ENCODE measurements around the gene TLR6.

TLR6 gene

DNA sequence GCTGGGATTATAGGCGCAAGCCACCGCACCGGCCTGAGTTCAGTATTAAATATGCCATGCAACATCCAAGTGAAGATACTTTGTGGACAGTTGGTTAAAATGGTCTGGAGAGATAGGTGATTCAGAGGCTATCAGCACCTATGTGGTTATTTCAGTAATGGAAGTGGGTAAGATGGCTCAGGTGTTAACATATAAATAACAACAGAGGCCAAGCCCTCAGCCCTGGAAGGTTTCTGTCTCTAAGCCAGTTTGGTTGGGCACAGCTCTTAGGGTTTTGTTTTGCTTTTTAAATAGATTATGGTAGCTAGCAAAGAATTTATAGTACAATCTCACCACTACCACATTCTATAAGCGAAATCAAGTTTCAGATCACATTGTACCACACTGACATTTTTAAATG is 27.6 kb upstream of the TLR6 start:
- DNase-seq = no peak
- no peak for TF ChIP-seq POLR2A (IDR thresholded peaks at IDR 0.05; ENCODE audit: low read length)
- no peak for TF ChIP-seq GATA1 (IDR thresholded peaks at IDR 0.05; ENCODE audit: low read depth, low read length)

DNA sequence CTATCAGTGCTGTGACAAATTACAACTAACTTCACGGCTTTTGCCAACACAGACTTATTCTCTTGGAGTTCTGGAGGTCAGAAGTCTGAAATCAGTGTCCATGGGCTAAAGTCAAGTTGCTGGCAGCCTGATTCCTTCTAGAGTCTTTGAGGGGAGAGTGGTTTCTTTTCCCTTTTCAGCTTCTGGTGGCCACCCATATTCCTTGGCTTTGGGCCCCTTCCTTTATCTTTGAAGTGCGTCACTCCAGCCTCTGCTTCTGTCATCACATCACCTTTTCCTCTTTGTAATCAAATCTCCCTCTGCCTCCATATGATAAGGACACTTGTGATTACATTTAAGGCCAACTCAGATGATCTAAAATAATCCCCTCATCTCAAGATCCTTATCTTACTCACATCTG is 20.0 kb upstream of the TLR6 start:
- no peak for DNase-seq
- no peak for TF ChIP-seq GATA1 (IDR thresholded peaks at IDR 0.05; ENCODE audit: low read depth, low read length)
- no peak for TF ChIP-seq POLR2A (IDR thresholded peaks at IDR 0.05; ENCODE audit: low read length)

DNA sequence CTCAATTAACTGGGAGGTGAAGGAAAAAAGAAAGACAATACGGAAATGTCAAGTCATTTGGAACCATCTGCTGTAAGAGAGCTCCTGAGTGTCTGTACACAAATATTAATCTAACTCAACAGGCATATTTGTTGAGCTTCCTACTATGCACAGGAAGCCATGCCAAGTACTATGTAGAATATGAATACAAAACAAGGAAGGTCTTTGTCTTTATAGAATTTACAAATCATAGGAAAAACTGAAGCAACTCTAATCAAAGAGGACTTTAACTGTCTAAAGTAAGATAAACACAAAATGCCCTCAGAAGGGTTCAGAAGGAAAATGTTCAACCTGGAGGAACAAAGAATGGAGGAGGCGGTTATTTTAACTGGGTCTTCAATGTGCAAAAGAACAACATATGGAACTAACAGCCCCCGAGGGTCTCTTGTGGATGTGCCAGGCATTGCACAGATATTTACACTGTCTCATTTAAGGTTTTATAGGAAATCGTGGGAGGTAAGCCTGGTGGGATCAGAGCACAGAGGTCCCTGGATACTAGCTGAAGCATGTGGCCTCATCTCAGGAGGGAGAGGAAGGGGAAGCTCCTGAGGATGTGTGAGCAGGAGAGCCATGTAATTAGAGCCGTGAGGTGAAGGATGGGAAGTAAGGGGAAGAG is 16.8 kb upstream of the TLR6 start:
- no peak for TF ChIP-seq GATA1 (IDR thresholded peaks at IDR 0.05; ENCODE audit: low read depth, low read length)
- TF ChIP-seq POLR2A (IDR thresholded peaks at IDR 0.05; ENCODE audit: low read length) = no peak
- no peak for DNase-seq

DNA sequence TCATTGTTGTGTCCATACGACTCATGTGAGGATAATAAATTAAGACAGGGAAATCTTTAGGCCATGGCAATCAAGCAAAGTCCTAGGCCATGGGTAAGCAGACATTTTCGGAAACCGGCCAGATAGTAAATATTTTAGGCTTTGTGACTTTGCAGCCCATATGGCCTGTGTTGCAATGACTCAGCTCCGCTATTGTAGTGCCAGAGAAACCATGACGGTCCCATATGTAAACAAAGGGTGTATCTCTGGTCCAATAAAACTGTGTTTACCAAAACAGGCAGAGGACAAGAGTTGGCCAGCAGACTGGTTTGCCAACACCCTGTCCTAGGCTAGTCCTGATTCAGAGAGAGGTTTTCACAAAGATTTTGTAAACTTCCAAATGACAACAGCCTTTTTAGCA is 16.0 kb upstream of the TLR6 start:
- no peak for DNase-seq
- TF ChIP-seq POLR2A (IDR thresholded peaks at IDR 0.05; ENCODE audit: low read length) (no peak), GATA1 (IDR thresholded peaks at IDR 0.05; ENCODE audit: low read depth, low read length) (no peak)

DNA sequence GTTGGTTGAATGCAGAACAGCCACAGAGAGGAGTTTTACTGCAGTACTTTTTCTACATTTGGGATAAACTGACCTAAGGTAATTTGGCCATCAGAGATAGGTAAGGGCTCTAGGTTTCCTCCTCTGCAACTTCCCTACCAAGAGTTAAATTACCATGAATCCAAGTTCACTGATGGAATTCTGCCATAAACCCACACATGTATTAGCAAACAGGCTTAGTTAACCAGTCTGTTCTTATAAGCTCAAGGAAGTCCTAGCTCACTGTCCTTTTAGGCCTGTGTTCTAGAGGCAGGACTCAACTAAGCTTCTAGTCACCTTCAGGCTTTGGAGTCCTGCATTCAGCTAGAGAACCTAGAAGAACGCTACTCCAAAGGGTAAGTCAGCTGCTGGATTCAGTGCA is 15.0 kb upstream of the TLR6 start:
- no peak for DNase-seq
- TF ChIP-seq GATA1 (IDR thresholded peaks at IDR 0.05; ENCODE audit: low read depth, low read length) (no peak), POLR2A (IDR thresholded peaks at IDR 0.05; ENCODE audit: low read length) (no peak)

DNA sequence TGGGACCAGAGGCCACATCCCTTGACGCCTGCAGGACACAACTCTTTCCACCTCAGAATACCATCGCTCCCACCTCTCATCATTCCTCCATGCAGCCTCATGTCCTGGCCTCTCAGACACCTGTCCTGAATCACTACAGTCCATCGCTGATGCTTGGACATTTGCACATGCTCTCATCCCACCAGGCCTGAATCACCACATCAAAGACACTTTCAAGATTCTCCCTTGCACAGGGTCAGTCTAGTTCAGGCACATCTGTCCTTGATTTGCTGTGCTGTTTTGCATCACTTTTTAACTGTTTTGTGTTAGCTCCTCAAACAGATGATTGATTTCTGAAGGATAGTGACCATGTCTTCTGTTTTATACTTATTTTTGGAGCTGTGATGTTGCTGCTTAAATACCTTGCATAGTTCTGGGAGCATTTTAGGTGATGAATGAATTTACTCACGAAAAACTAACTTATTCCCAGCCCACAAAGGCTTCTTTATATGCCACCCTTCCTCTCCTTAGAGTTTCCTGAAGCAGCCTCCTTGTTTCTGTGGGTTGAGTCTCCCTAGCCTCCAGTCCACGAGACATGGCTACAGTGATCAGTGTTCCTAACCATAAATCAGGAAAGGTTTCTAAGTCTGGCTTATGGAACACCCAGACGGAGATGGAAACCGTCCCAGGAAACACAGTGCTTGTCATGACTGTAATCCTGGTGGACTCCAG is 13.6 kb upstream of the TLR6 start:
- DNase-seq = no peak
- TF ChIP-seq POLR2A (IDR thresholded peaks at IDR 0.05; ENCODE audit: low read length) = no peak
- TF ChIP-seq GATA1 (IDR thresholded peaks at IDR 0.05; ENCODE audit: low read depth, low read length) = no peak

DNA sequence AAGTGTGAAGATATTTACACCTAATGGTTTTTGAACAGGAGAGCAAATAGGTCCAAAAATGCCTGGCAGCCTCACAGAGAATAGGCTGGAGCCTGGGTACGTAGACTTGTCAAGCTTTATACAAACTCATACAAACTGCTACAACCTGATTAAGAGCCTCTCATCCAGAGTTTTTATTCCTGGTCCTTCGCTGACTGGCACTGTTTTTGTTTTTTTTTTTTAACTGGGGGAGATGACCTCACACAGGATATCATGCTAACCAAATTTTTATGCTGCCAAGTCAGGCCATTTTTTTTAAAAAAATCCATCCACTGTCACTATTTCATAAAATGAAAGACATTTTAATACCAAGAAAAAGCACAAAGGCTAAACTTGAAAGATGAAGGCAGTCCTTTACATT is 12.9 kb upstream of the TLR6 start:
- TF ChIP-seq GATA1 (IDR thresholded peaks at IDR 0.05; ENCODE audit: low read depth, low read length) (no peak), POLR2A (IDR thresholded peaks at IDR 0.05; ENCODE audit: low read length) (no peak)
- DNase-seq = no peak

DNA sequence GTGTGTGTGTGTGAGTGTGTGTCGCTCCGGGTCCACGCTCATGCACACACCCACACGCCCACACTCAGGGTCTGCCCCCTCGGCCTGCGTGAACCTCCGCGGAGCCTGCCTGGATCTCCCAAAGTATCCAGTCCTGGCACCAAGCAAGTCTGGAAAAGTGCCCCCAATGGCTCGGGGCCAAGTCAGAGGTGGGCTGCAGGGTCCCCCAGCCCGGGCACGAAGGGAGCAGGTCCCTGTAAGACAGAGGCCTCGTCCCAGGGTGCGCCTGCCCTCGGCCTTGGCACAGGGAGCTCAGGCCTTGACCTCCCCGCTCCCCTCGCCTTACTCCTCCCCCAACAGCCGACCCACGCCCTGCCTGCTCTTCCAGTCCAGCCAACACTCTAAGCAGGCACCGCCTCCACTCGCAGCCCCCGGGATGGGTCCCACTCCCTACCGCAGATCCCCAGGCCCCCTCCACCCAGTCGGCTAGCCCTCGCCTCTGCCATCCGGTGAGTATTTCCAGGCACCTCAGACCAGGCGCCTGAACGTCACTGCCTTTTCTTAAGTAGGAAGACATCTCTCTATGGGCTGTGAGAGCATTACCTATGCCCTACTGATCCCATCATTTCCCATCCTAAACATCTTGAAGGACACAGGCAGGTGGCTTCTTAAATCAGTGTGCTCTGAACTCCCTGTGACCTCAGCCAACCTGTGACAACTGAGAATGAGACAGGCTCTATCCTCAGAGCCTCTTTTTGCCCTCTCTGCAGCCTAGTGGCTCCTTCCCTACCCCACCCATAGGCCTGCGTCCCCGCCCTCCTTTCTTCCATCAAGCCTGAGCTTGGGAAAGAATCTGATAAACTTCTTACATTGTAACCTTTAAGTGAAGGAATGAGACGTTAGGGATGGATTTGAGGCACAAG is 11.7 kb upstream of the TLR6 start:
- DNase-seq = peak in 1 of 2 experiments; percentile 19
- no peak for TF ChIP-seq GATA1 (IDR thresholded peaks at IDR 0.05; ENCODE audit: low read depth, low read length)
- TF ChIP-seq POLR2A (IDR thresholded peaks at IDR 0.05; ENCODE audit: low read length) = no peak

DNA sequence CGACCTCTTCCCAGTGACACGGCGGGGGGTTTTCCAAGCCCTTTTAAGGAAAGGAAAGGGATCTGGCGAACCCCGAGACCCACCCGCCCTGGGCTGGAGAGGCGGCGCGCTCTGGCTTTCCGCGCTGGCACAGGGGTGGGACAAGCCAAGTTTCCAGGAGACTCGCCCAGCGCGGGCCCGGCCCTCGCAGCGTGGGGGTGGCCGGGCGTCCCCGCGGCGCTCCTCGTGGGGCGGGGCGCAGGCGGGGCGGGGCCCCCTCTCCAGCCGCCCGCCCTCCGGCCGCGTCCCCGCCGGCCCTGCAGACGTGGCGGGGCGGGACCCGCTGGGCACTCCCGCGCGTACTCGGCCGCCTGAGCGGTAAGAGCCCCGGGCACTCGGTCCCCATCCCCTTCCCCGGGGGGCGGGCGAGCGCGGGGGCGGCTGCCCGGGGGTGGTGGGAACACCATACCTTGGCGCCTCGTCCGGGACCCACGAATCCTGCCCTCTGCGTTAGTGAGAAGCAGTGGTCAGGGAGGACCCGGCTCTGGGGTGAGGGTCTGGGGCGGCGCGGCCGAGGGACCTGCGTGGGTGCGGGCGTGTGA is 11.0 kb upstream of the TLR6 start, which contains the start of gene FAM114A1:
Gene FAM114A1, plus strand, starts transcription at position 329 of the 581 bp plus-strand sequence. CDS start 10,273 bp downstream, outside the sequence.
- peak; percentile 83 to 86 for DNase-seq

DNA sequence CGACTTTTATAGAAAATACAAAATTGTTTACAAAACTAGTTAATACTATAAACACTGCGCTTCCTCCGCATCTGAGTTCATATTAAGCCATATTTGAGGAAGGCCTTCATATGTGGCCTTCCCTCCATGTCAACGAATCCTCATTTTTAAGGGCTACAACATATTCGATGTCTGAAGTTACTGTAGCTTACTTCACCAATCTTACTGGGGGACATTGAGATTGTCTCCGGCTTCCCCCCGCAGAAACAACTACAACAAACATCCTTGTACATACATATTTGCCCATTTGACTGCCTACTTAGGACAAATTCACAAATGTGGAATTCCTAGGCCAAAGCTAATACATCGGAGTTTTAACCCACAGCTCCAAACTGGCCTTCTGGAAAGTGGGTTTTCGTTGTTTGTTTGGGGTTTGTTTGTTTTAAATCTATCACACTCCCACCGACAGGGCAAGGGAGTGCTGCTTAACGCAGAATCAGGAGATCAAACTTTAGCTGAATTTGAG is 10.4 kb upstream of the TLR6 start:
- no peak for DNase-seq
- TF ChIP-seq POLR2A (IDR thresholded peaks at IDR 0.05; ENCODE audit: low read length) = peak; percentile 33
- no peak for TF ChIP-seq GATA1 (IDR thresholded peaks at IDR 0.05; ENCODE audit: low read depth, low read length)

More for the DNA sequence above, 11.0 kb upstream of the TLR6 start, which contains the start of gene FAM114A1:
- TF ChIP-seq GATA1 (IDR thresholded peaks at IDR 0.05; ENCODE audit: low read depth, low read length) (no peak), POLR2A (IDR thresholded peaks at IDR 0.05; ENCODE audit: low read length) (no peak)

DNA sequence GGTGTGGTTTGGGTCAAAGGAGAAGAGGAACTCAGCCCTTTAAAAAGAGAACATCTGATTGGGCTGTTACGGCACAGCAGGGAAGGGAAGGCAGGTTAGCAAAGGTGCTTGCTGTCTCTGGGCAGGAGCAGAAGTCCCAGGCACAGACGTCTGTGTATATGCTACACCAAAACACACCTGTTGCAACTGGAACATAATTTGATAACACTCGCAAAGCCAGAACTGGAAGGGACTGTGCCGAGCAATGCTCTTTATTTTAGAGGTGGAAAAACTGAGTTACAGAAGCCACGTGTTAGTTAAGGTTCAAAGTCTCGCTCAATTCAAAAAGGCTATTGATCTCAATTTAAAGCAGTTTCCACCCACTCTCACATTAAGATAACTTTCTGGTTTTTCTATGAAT is 8.8 kb upstream of the TLR6 start:
- no peak for DNase-seq
- no peak for TF ChIP-seq POLR2A (IDR thresholded peaks at IDR 0.05; ENCODE audit: low read length)
- no peak for TF ChIP-seq GATA1 (IDR thresholded peaks at IDR 0.05; ENCODE audit: low read depth, low read length)

DNA sequence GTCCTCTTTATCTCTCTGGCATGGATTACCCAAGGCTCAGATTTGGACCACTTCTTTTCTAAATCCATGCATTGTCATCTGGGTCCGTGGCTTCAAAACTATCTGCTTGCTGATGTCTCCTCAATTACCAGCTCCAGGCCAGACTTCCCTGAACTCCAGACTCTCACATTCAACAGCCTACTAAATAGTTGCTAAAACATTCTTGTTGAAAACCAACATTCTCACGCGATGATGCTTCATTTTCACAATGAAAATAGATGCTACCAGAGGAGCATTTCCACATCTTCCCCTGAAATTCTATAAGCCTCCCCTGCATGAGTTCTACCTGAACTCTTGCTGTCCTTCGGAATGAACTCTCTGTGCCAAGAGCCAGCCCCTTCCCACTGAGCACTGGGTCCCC is 5.2 kb upstream of the TLR6 start:
- DNase-seq = no peak
- TF ChIP-seq GATA1 (IDR thresholded peaks at IDR 0.05; ENCODE audit: low read depth, low read length) = no peak
- TF ChIP-seq POLR2A (IDR thresholded peaks at IDR 0.05; ENCODE audit: low read length) = no peak

DNA sequence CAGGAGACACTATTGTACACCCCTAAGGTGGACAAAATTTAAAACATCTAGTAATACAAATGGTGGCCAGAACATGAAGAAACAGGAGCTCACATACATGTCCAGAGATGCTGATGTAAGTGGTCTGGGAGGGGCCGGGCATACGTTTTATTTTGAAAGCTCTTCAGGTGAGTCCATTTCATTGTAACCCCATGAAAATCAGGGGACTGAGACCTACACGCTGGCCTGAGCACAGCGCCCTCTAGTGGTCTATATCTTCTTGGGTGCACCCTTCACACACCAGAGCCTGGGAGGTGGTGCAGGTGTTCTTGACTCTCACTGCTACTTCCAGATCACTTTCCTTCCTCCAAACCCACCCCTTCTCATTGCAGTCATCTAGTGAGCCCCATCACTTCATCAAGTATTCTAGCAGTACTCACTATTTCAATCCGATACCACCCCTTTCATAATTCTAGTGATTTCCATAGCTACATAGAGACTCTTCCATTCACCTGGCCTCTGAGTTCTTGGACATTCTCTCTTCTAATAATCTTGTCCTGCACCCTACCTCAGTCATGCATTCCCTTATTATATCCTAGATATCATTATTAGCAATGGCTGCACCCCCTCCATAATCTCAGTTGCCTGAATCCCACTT is 4.3 kb upstream of the TLR6 start:
- DNase-seq = peak; percentile 73 to 84
- no peak for TF ChIP-seq POLR2A (IDR thresholded peaks at IDR 0.05; ENCODE audit: low read length)
- no peak for TF ChIP-seq GATA1 (IDR thresholded peaks at IDR 0.05; ENCODE audit: low read depth, low read length)
